HepG2 (cell line): Measurements from ENCODE around the gene PTH1R. TPM values are rescaled to one million over a fixed set of nuclear protein-coding genes. Genes with fewer than 3 reads are reported as not detected.

Experiments used
- CAMTA2 ChIP-seq: sonication (generic); formaldehyde crosslinking; IDR thresholded peaks from 2 replicates; pipeline ENCODE4 v1.4.0; 2020; ENCODE audit warnings: mild to moderate bottlenecking, missing genetic modification reagents, borderline replicate concordance
- DNMT1 ChIP-seq: sonication (generic); formaldehyde crosslinking; IDR thresholded peaks from 2 replicates; pipeline ENCODE4 v1.5.1; 2020; ENCODE audit warnings: mild to moderate bottlenecking, missing genetic modification reagents
- DNMT3B ChIP-seq: conservative IDR thresholded peaks from 2 replicates; pipeline ENCODE4 v1.6.1; 2016; ENCODE audit warnings: missing biosample characterization, control low read depth
- FOSL2 ChIP-seq: sonication (generic); formaldehyde crosslinking; IDR thresholded peaks from 2 replicates; pipeline ENCODE4 v1.4.0; 2020; ENCODE audit warnings: missing genetic modification reagents
- FOXA1 ChIP-seq, 2 experiments: fragments of 450-650 bp in 1 of 2; sonication (generic) in 1 of 2; formaldehyde crosslinking in 1 of 2; IDR thresholded peaks; 2 replicates each; pipeline versions ENCODE4 v1.4.0 to v1.6.1; 2016 to 2020; ENCODE audit warnings: missing genetic modification reagents in 1 of 2
- HNRNPL ChIP-seq: fragments of 200-400 bp; formaldehyde crosslinking; IDR thresholded peaks from 2 replicates; pipeline ENCODE4 v1.6.1; 2017; ENCODE audit warnings: mild to moderate bottlenecking, low read depth, low read length
- HOXA3 ChIP-seq: sonication (generic); formaldehyde crosslinking; IDR thresholded peaks from 2 replicates; pipeline ENCODE4 v1.5.0; 2020; ENCODE audit warnings: missing genetic modification reagents
- KDM2A ChIP-seq: sonication (generic); formaldehyde crosslinking; IDR thresholded peaks from 2 replicates; pipeline ENCODE4 v1.4.0; 2020; ENCODE audit warnings: low read depth, missing genetic modification reagents, borderline replicate concordance
- MAF1 ChIP-seq: sonication (generic); formaldehyde crosslinking; IDR thresholded peaks from 2 replicates; pipeline ENCODE4 v1.5.0; 2020; ENCODE audit warnings: missing genetic modification reagents, borderline replicate concordance
- RFXAP ChIP-seq: sonication (generic); formaldehyde crosslinking; IDR thresholded peaks from 2 replicates; pipeline ENCODE4 v1.4.0; 2020; ENCODE audit warnings: missing genetic modification reagents, borderline replicate concordance
- ZNF329 ChIP-seq: sonication (generic); formaldehyde crosslinking; IDR thresholded peaks from 2 replicates; pipeline ENCODE4 v1.9.0; 2021; ENCODE audit warnings: low read depth, mild to moderate bottlenecking, missing genetic modification reagents
- ZNF589 ChIP-seq: sonication (generic); formaldehyde crosslinking; conservative IDR thresholded peaks from 2 replicates; pipeline ENCODE4 v1.8.0; 2022; ENCODE audit warnings: mild to moderate bottlenecking, moderate library complexity, missing genetic modification reagents
- polyA plus RNA-seq, 8 experiments: library from polyadenylated mRNA; depleted of rRNA in 3 of 8; stranded (reverse) in 7 of 8; unstranded in 1 of 8; fragments of >200 nt; fragmentation: Illumina TruSeq in 4 of 8; extraction: Trizol in 4 of 8; gene quantifications; 2 replicates each; pipeline versions ENCODE4 v1.2.1 to v1.2.3, GENCODE V29; 2011 to 2016; ENCODE audit warnings: low read depth in 4 of 8, missing spikeins in 1 of 8, mixed read lengths in 1 of 8; ENCODE audit not compliant: insufficient read depth in 1 of 8
- total RNA-seq, 5 experiments: library from RNA; depleted of rRNA; stranded (reverse); fragments of >200 nt; fragmentation: Illumina TruSeq; extraction: Trizol; gene quantifications; 2 replicates each; pipeline ENCODE4 v1.2.3, GENCODE V29; 2016; ENCODE audit warnings: low read depth in 1 of 5
- TF ChIP-seq, protein P1 (sequence below), 2 experiments: sonication (generic) in 1 of 2; formaldehyde crosslinking in 1 of 2; IDR thresholded peaks; 2 replicates each; pipeline versions ENCODE4 v1.5.1 to v1.6.1; 2011 to 2020; ENCODE audit warnings: borderline replicate concordance in 1 of 2, low read depth in 1 of 2, low read length in 1 of 2, mild to moderate bottlenecking in 1 of 2, missing genetic modification reagents in 1 of 2, moderate library complexity in 1 of 2
- TF ChIP-seq, protein P2 (sequence below): sonication (generic); IDR thresholded peaks from 2 replicates; pipeline ENCODE4 v1.6.1; 2016; ENCODE audit warnings: low read depth, borderline replicate concordance
- TF ChIP-seq, protein P3 (sequence below): IDR thresholded peaks from 2 replicates; pipeline ENCODE4 v1.6.1; 2016; ENCODE audit warnings: control low read depth
- TF ChIP-seq, protein P4 (sequence below): sonication (generic); formaldehyde crosslinking; IDR thresholded peaks from 2 replicates; pipeline ENCODE4 v1.5.0; 2020; ENCODE audit warnings: mild to moderate bottlenecking, missing genetic modification reagents, borderline replicate concordance
- TF ChIP-seq, protein P5 (sequence below): sonication (generic); formaldehyde crosslinking; IDR thresholded peaks from 2 replicates; pipeline ENCODE4 v1.4.0; 2020; ENCODE audit warnings: mild to moderate bottlenecking, missing genetic modification reagents

PTH1R gene
- total and polyA plus RNA-seq, 2 of the 13 experiments (the other 11 are each of a cell fraction or from before 2014, with no cell fraction given), result not detected

DNA sequence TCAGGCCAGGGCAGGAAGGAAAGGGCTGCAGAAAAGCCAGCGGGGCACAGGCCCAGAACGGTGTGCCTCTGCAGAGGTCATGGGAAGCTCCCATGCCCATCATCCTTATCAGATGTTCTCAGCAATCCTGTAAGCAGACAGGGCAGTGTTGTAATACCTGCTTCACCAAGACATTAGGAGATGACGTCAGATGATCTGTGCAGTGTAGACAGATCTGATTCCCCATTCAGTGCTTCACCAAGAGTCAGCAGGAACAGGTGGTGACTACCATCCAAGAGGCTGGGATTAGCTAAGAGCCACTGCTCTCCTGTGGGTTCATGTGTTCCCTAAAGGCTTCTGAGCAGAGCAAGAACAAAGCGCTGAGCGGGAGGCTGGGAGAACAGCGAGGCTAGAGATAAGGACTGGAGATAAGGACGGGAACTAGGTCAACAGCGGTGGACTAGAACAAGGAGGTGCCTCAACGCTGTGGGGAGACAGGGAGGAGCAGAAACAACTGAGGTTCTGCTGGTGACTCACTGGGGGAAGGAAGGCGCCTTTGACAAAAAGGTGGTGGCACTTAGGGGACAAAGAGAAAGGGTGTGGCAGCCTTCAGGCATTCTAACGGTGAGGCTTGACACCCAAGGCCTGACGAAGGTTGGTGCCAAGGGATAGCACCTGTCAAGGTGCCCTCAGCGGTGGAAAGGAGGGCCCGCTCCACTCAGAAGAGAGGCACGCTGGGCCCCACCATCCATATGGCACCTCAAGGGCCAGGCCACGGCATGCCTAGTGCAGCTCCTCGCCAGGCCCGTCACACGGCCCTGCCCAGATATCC, 70.7 kb downstream of the PTH1R start (continued):
- TF ChIP-seq, protein P1, sequence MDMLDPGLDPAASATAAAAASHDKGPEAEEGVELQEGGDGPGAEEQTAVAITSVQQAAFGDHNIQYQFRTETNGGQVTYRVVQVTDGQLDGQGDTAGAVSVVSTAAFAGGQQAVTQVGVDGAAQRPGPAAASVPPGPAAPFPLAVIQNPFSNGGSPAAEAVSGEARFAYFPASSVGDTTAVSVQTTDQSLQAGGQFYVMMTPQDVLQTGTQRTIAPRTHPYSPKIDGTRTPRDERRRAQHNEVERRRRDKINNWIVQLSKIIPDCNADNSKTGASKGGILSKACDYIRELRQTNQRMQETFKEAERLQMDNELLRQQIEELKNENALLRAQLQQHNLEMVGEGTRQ (IDR thresholded peaks at IDR 0.05; ENCODE audit: low read depth, low read length), result no peak
- TF ChIP-seq, protein P1 (CRISPR knock-in tag; IDR thresholded peaks at IDR 0.05; ENCODE audit: borderline replicate concordance), result no peak
- TF ChIP-seq HNRNPL, result peak; percentile 46; the same call in 1 of the 2 replicates
- TF ChIP-seq CAMTA2 (CRISPR knock-in tag), result 0 out of 2 replicates have a peak, but pooled peaks have one; percentile 18
- TF ChIP-seq KDM2A, result peak; percentile 49; the same call in 1 of the 2 replicates
- TF ChIP-seq, protein P2, sequence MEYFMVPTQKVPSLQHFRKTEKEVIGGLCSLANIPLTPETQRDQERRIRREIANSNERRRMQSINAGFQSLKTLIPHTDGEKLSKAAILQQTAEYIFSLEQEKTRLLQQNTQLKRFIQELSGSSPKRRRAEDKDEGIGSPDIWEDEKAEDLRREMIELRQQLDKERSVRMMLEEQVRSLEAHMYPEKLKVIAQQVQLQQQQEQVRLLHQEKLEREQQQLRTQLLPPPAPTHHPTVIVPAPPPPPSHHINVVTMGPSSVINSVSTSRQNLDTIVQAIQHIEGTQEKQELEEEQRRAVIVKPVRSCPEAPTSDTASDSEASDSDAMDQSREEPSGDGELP, result peak; percentile 16; the same call in 1 of the 2 replicates
- no peak for TF ChIP-seq RFXAP (CRISPR knock-in tag)
- TF ChIP-seq MAF1 (CRISPR knock-in tag), result no peak
- TF ChIP-seq ZNF589 (CRISPR knock-in tag), result no peak
- TF ChIP-seq, protein P3, sequence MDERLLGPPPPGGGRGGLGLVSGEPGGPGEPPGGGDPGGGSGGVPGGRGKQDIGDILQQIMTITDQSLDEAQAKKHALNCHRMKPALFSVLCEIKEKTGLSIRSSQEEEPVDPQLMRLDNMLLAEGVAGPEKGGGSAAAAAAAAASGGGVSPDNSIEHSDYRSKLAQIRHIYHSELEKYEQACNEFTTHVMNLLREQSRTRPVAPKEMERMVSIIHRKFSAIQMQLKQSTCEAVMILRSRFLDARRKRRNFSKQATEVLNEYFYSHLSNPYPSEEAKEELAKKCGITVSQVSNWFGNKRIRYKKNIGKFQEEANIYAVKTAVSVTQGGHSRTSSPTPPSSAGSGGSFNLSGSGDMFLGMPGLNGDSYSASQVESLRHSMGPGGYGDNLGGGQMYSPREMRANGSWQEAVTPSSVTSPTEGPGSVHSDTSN (CRISPR knock-in tag), result no peak
- TF ChIP-seq, protein P4, sequence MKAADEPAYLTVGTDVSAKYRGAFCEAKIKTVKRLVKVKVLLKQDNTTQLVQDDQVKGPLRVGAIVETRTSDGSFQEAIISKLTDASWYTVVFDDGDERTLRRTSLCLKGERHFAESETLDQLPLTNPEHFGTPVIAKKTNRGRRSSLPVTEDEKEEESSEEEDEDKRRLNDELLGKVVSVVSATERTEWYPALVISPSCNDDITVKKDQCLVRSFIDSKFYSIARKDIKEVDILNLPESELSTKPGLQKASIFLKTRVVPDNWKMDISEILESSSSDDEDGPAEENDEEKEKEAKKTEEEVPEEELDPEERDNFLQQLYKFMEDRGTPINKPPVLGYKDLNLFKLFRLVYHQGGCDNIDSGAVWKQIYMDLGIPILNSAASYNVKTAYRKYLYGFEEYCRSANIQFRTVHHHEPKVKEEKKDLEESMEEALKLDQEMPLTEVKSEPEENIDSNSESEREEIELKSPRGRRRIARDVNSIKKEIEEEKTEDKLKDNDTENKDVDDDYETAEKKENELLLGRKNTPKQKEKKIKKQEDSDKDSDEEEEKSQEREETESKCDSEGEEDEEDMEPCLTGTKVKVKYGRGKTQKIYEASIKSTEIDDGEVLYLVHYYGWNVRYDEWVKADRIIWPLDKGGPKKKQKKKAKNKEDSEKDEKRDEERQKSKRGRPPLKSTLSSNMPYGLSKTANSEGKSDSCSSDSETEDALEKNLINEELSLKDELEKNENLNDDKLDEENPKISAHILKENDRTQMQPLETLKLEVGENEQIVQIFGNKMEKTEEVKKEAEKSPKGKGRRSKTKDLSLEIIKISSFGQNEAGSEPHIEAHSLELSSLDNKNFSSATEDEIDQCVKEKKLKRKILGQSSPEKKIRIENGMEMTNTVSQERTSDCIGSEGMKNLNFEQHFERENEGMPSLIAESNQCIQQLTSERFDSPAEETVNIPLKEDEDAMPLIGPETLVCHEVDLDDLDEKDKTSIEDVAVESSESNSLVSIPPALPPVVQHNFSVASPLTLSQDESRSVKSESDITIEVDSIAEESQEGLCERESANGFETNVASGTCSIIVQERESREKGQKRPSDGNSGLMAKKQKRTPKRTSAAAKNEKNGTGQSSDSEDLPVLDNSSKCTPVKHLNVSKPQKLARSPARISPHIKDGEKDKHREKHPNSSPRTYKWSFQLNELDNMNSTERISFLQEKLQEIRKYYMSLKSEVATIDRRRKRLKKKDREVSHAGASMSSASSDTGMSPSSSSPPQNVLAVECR (CRISPR knock-in tag), result peak; percentile 28; the same call in 1 of the 2 replicates
- TF ChIP-seq FOXA1 (IDR thresholded peaks at IDR 0.05), result no peak
- peak; percentile 87 for TF ChIP-seq FOXA1 (CRISPR knock-in tag; IDR thresholded peaks at IDR 0.05)
- TF ChIP-seq HOXA3 (CRISPR knock-in tag), result peak; percentile 64
- TF ChIP-seq, protein P5, sequence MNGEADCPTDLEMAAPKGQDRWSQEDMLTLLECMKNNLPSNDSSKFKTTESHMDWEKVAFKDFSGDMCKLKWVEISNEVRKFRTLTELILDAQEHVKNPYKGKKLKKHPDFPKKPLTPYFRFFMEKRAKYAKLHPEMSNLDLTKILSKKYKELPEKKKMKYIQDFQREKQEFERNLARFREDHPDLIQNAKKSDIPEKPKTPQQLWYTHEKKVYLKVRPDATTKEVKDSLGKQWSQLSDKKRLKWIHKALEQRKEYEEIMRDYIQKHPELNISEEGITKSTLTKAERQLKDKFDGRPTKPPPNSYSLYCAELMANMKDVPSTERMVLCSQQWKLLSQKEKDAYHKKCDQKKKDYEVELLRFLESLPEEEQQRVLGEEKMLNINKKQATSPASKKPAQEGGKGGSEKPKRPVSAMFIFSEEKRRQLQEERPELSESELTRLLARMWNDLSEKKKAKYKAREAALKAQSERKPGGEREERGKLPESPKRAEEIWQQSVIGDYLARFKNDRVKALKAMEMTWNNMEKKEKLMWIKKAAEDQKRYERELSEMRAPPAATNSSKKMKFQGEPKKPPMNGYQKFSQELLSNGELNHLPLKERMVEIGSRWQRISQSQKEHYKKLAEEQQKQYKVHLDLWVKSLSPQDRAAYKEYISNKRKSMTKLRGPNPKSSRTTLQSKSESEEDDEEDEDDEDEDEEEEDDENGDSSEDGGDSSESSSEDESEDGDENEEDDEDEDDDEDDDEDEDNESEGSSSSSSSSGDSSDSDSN (CRISPR knock-in tag), result no peak
- TF ChIP-seq DNMT1 (CRISPR knock-in tag), result no peak
- peak; percentile 85 for TF ChIP-seq FOSL2 (CRISPR knock-in tag)
- no peak for TF ChIP-seq ZNF329 (CRISPR knock-in tag)
- TF ChIP-seq DNMT3B (CRISPR knock-in tag), result no peak
